GM12878 (cell line): ENCODE results near the gene TMPRSS13. TPM values are rescaled to one million over a fixed set of nuclear protein-coding genes. Genes with fewer than 3 reads are reported as not detected.

Source experiments
- ATAC-seq: fragments of 200-7000 bp; cut with Tn5 transposase; 3 replicates; pipeline ENCODE4 v1.9.1; 2020; ENCODE audit warnings: mild to moderate bottlenecking, moderate library complexity
- BruUV-seq: library from RNA; stranded (reverse); fragments of 400-500 nt; replicated peaks from 2 replicates; lab custom pipeline; 2021; lab: Mats Ljungman, UMichigan
- CTCF ChIA-PET: fragments of 300-600 bp; sonication (Branson Sonifier 250); formaldehyde crosslinking; extraction: SDS; loops from one replicate; lab custom pipeline; 2021; ENCODE audit warnings: inconsistent platforms; lab: Yijun Ruan, JAX
- POLR2A ChIA-PET: fragments of 350-600 bp; formaldehyde crosslinking; extraction: SDS; loops from one replicate; lab custom pipeline; 2021; ENCODE audit warnings: inconsistent platforms; lab: Charles Lee
- RAD21 ChIA-PET: fragments of 300-600 bp; sonication (Branson Sonifier 250); formaldehyde crosslinking; loops from one replicate; lab custom pipeline; 2023; ENCODE audit warnings: antibody characterized with exemption; ENCODE audit not compliant: unreplicated experiment; lab: Charles Lee
- SMC1A ChIA-PET: fragments of 300-600 bp; sonication (Branson Sonifier 250); formaldehyde crosslinking; loops from one replicate; lab custom pipeline; 2023; ENCODE audit not compliant: unreplicated experiment, uncharacterized antibody; lab: Charles Lee
- DNase-seq: peaks from one replicate; pipeline ENCODE4 v3.0.0-alpha.2; 2011; ENCODE audit warnings: low read depth, low spot score
- FAIRE-seq: peaks from 3 replicates; lab custom pipeline; 2011; peaks lifted over from hg19 to GRCh38; lab: Jason Lieb, UNC
- H2AFZ ChIP-seq: 2 replicates; pipeline ENCODE4 v1.6.0; 2011; ENCODE audit warnings: low read depth, low read length, control low read depth; ENCODE audit not compliant: control insufficient read depth
- H3K27ac ChIP-seq: 2 replicates; pipeline ENCODE4 v1.5.1; 2011; ENCODE audit warnings: control low read depth; ENCODE audit not compliant: control insufficient read depth, insufficient read depth
- H3K27me3 ChIP-seq, 2 experiments: replicated peaks in 1 of 2; 2 replicates each; pipeline versions ENCODE4 v1.6.0 to v1.6.1; 2011; ENCODE audit warnings: low read length in 1 of 2; ENCODE audit not compliant: control insufficient read depth in 2 of 2, insufficient read depth in 2 of 2
- H3K36me3 ChIP-seq, 2 experiments: 2 replicates each; pipeline ENCODE4 v1.5.1; 2011; ENCODE audit warnings: low read length in 1 of 2; ENCODE audit not compliant: control insufficient read depth in 2 of 2, insufficient read depth in 2 of 2
- H3K4me1 ChIP-seq: 2 replicates; pipeline ENCODE4 v1.6.1; 2011; ENCODE audit warnings: mild to moderate bottlenecking, low read length, moderate library complexity, mixed read lengths; ENCODE audit not compliant: control insufficient read depth, insufficient read depth
- H3K4me2 ChIP-seq: 2 replicates; pipeline ENCODE4 v1.6.0; 2011; ENCODE audit warnings: control low read depth; ENCODE audit not compliant: control insufficient read depth, insufficient read depth
- H3K4me3 ChIP-seq: fragments of 200-600 bp; sonication (generic); 2 replicates; pipeline ENCODE4 v1.5.1; 2016
- H3K79me2 ChIP-seq: 2 replicates; pipeline ENCODE4 v1.6.0; 2011; ENCODE audit warnings: low read length; ENCODE audit not compliant: control insufficient read depth, insufficient read depth
- H3K9ac ChIP-seq: 2 replicates; pipeline ENCODE4 v1.8.0; 2011; ENCODE audit warnings: low read length, control low read depth, mixed read lengths; ENCODE audit not compliant: control insufficient read depth, insufficient read depth
- H3K9me3 ChIP-seq: replicated peaks from 3 replicates; pipeline ENCODE4 v1.5.1; 2011; ENCODE audit warnings: mild to moderate bottlenecking, low read length; ENCODE audit not compliant: control insufficient read depth, insufficient read depth
- H4K20me1 ChIP-seq: 2 replicates; pipeline ENCODE4 v1.6.0; 2011; ENCODE audit not compliant: control insufficient read depth, insufficient read depth
- MYB ChIP-seq: fragments of 150-350 bp; IDR thresholded peaks from 2 replicates; pipeline ENCODE4 v1.6.1; 2014; ENCODE audit warnings: mild to moderate bottlenecking, low read depth, low read length, borderline replicate concordance
- WRNIP1 ChIP-seq: IDR thresholded peaks from 2 replicates; pipeline ENCODE4 v1.6.1; 2011; ENCODE audit warnings: low read depth, low read length, improper control_type of control experiment, borderline replicate concordance
- WGBS: methylation state at CpG from one replicate; pipeline ENCODE4 v1.1.6; 2016; ENCODE audit warnings: low lambda C conversion rate; ENCODE audit not compliant: insufficient replicate concordance, insufficient coverage; ENCODE audit errors: missing lambda C conversion rate; 5-methylcytosine and 5-hydroxymethylcytosine counted together
- in situ Hi-C: fragments of 300-500 bp; cut with MboI; formaldehyde crosslinking; loops from 9 replicates; pipeline ENCODE4 v1.14.3; 2018; ENCODE audit warnings: mixed read lengths
- intact Hi-C: fragments of 100-400 bp; cut with micrococcal nuclease; formaldehyde crosslinking; loops from one replicate; pipeline ENCODE4 v1.14.2; 2022; ENCODE audit not compliant: unreplicated experiment
- polyA plus RNA-seq, 11 experiments: library from polyadenylated mRNA; depleted of rRNA in 4 of 11; unstranded in 6 of 11; stranded (reverse) in 5 of 11; fragments of >200 nt; fragmentation: Nextera tagmentation in 4 of 11; fragmentation: Illumina TruSeq in 1 of 11; extraction: Ambion mirVana in 4 of 11; extraction: Trizol in 1 of 11; gene quantifications; 1 replicate in 1 of 11; 2 replicates in 10 of 11; pipeline versions ENCODE4 v1.2.1 to v1.2.3, GENCODE V29; 2011 to 2016; ENCODE audit warnings: inconsistent platforms in 2 of 11, missing spikeins in 2 of 11, low read depth in 1 of 11
- total RNA-seq, 4 experiments: library from RNA; depleted of rRNA in 3 of 4; stranded (reverse); fragments of >200 nt in 3 of 4; fragmentation: Illumina TruSeq in 1 of 4; extraction: Trizol in 1 of 4; gene quantifications; 2 replicates each; pipeline versions ENCODE4 v1.2.1 to v1.2.3, GENCODE V29; 2013 to 2021
- TF ChIP-seq, protein P1 (sequence below): fragments of 450-650 bp; formaldehyde crosslinking; IDR thresholded peaks from 2 replicates; pipeline ENCODE4 v1.5.0; 2022; ENCODE audit warnings: mild to moderate bottlenecking, missing genetic modification characterization

Gene TMPRSS13
- total and polyA plus RNA-seq, 10 of the 15 experiments (the other 5 are each of a cell fraction or from before 2014, with no cell fraction given): 0.05 to 0.50 (median 0.26) TPM; not detected in 2

DNA sequence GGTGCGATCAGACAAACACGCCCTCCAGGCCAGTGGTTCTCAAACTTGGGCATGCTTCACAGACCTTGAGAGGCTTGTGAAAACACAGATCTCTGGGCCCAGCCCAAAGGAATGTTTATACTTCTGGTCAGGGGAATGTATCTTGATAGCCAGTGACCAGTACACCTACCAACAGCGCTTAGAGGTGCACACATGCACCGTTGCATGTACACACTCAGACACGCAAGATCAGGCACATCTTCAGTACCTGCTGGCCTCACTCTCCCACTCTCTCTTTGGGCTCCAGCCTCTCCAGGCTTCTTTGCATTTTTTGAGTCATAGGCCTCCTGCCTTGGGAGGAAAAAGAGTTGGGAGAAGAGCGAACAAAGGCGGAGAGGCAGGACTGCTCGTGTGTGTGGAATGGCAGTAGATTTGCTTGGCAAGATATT lies 41.0 kb downstream of the TMPRSS13 start:
- Histone ChIP-seq H3K9me3 (no peaks in the 10 kb centered on the region; the same call in 2 of the 3 replicates), H3K4me3 (no peak overlapping the region), H3K36me3 (no peaks in the 10 kb centered on the region), H2AFZ (no peak overlapping the region), H3K4me2 (no peak overlapping the region), H3K27ac (no peak overlapping the region), H3K9ac (no peak overlapping the region), H4K20me1 (no peaks in the 10 kb centered on the region), H3K27me3 (peaks cover 0 to 3% of the 10 kb centered on the region in 2 experiments; a peak in 2 of 4 replicates), H3K79me2 (no peaks in the 10 kb centered on the region), H3K4me1 (no peaks in the 10 kb centered on the region)
- POLR2A ChIA-PET: no interaction called here
- FAIRE-seq: no peak
- no peak for ATAC-seq
- WGBS: 32% methylated on average over 8 of the region's 8 CpGs
- SMC1A ChIA-PET: no interaction called here
- no peak for TF ChIP-seq MYB
- no peak for TF ChIP-seq WRNIP1
- TF ChIP-seq, protein P1, sequence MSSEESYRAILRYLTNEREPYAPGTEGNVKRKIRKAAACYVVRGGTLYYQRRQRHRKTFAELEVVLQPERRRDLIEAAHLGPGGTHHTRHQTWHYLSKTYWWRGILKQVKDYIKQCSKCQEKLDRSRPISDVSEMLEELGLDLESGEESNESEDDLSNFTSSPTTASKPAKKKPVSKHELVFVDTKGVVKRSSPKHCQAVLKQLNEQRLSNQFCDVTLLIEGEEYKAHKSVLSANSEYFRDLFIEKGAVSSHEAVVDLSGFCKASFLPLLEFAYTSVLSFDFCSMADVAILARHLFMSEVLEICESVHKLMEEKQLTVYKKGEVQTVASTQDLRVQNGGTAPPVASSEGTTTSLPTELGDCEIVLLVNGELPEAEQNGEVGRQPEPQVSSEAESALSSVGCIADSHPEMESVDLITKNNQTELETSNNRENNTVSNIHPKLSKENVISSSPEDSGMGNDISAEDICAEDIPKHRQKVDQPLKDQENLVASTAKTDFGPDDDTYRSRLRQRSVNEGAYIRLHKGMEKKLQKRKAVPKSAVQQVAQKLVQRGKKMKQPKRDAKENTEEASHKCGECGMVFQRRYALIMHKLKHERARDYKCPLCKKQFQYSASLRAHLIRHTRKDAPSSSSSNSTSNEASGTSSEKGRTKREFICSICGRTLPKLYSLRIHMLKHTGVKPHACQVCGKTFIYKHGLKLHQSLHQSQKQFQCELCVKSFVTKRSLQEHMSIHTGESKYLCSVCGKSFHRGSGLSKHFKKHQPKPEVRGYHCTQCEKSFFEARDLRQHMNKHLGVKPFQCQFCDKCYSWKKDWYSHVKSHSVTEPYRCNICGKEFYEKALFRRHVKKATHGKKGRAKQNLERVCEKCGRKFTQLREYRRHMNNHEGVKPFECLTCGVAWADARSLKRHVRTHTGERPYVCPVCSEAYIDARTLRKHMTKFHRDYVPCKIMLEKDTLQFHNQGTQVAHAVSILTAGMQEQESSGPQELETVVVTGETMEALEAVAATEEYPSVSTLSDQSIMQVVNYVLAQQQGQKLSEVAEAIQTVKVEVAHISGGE: no peak
- in situ Hi-C loops (no loop called here), intact Hi-C loops (no loop called here)
- CTCF ChIA-PET: interaction anchor here (1.2 kb wide), 1 partner anchor 80 kb away, joined by 4 read pairs; no protein-coding TSS in a partner anchor
- DNase-seq: no peak
- RAD21 ChIA-PET: no interaction called here
- BruUV-seq: no TSS peak
